A673 (cell line): ENCODE data around the gene GRB10. TPM values are rescaled to one million over a fixed set of nuclear protein-coding genes. Genes with fewer than 3 reads are reported as not detected.

Source experiments
- BruUV-seq: library from RNA; stranded (reverse); fragments of 400-500 nt; replicated peaks from 2 replicates; lab custom pipeline; 2021; lab: Mats Ljungman, UMichigan
- CTCF ChIA-PET: fragments of 300-600 bp; sonication (Branson Sonifier 250); formaldehyde crosslinking; loops from one replicate; lab custom pipeline; 2022; ENCODE audit warnings: antibody characterized with exemption; lab: Charles Lee
- POLR2A ChIA-PET: fragments of 300-600 bp; sonication (Branson Sonifier 250); formaldehyde crosslinking; loops from one replicate; lab custom pipeline; 2022; ENCODE audit warnings: antibody characterized with exemption; ENCODE audit not compliant: low non-redundant PET; lab: Charles Lee
- DNase-seq: peaks from one replicate; pipeline ENCODE4 v3.0.0-alpha.2; 2015; ENCODE audit warnings: low spot score
- H3K27ac ChIP-seq: fragments of 200-600 bp; sonication (generic); 2 replicates; pipeline ENCODE4 v1.5.1; 2016; ENCODE audit warnings: mixed run types, low read depth, mild to moderate bottlenecking, mixed read lengths, antibody characterized with exemption, low read length; ENCODE audit not compliant: poor library complexity, severe bottlenecking
- H3K27me3 ChIP-seq: fragments of 200-600 bp; sonication (generic); replicated peaks from 2 replicates; pipeline ENCODE4 v1.6.1; 2017; ENCODE audit warnings: mixed run types, low read depth, mild to moderate bottlenecking, mixed read lengths, antibody characterized with exemption, low read length; ENCODE audit not compliant: insufficient read depth, poor library complexity
- H3K36me3 ChIP-seq: fragments of 200-600 bp; sonication (generic); 2 replicates; pipeline ENCODE4 v1.6.1; 2016; ENCODE audit warnings: mixed run types, mild to moderate bottlenecking, mixed read lengths, antibody characterized with exemption, low read length; ENCODE audit not compliant: insufficient read depth, poor library complexity, severe bottlenecking
- H3K4me1 ChIP-seq: fragments of 200-600 bp; sonication (generic); 2 replicates; pipeline ENCODE4 v1.6.1; 2017; ENCODE audit warnings: mixed run types, mild to moderate bottlenecking, mixed read lengths, antibody characterized with exemption, low read length; ENCODE audit not compliant: insufficient read depth, poor library complexity, severe bottlenecking
- H3K4me3 ChIP-seq: fragments of 200-600 bp; sonication (generic); 2 replicates; pipeline ENCODE4 v1.5.1; 2016; ENCODE audit warnings: low read depth, mixed run types, mild to moderate bottlenecking, mixed read lengths, low read length; ENCODE audit not compliant: poor library complexity, severe bottlenecking
- H3K9me3 ChIP-seq: fragments of 200-600 bp; sonication (generic); 2 replicates; pipeline ENCODE4 v1.6.1; 2016; ENCODE audit warnings: mixed run types, low read depth, mild to moderate bottlenecking, mixed read lengths, antibody characterized with exemption, low read length; ENCODE audit not compliant: poor library complexity, severe bottlenecking
- CTCF ChIP-seq: fragments of 300-800, 200-600 bp; sonication (generic); conservative IDR thresholded peaks from 2 replicates; pipeline ENCODE4 v1.5.1; 2017; ENCODE audit warnings: low read depth, mild to moderate bottlenecking, antibody characterized with exemption, low read length, moderate library complexity, mixed read lengths
- EZH2 ChIP-seq: fragments of 200-600 bp; sonication (generic); IDR thresholded peaks from 2 replicates; pipeline ENCODE4 v1.6.1; 2017; ENCODE audit warnings: borderline replicate concordance, low read depth, mild to moderate bottlenecking, mixed read lengths, antibody characterized with exemption, low read length; ENCODE audit not compliant: poor library complexity, severe bottlenecking
- intact Hi-C: fragments of 100-400 bp; cut with micrococcal nuclease; formaldehyde crosslinking; loops from one replicate; pipeline ENCODE4 v1.10.0; 2022; ENCODE audit not compliant: unreplicated experiment
- total RNA-seq: library from RNA; stranded (reverse); gene quantifications from 2 replicates; pipeline ENCODE4 v1.2.3, GENCODE V29; 2021

Gene GRB10
- total RNA-seq, 1 experiment from 2014 or later: 0.41 TPM

GRCh38 chr7:50667789-50668226 lies 114.9 kb downstream of the GRB10 start:
- Histone ChIP-seq H3K9me3 (peaks cover 4% of the 10 kb centered on the region), H3K4me1 (no peaks in the 10 kb centered on the region), H3K27me3 (no peaks in the 10 kb centered on the region), H3K4me3 (no peak overlapping the region), H3K27ac (no peak overlapping the region), H3K36me3 (no peaks in the 10 kb centered on the region)
- no peak for TF ChIP-seq CTCF
- no peak for TF ChIP-seq EZH2
- no TSS peak for BruUV-seq
- ChIA-PET POLR2A (no interaction called here), CTCF (no interaction called here)
- no peak for DNase-seq
- intact Hi-C loops: no loop called here

GRCh38 chr7:50667338-50667737 lies 115.4 kb downstream of the GRB10 start:
- POLR2A ChIA-PET: no interaction called here
- CTCF ChIA-PET: no interaction called here
- Histone ChIP-seq H3K27me3 (no peaks in the 10 kb centered on the region), H3K4me1 (no peaks in the 10 kb centered on the region), H3K36me3 (no peaks in the 10 kb centered on the region), H3K9me3 (peaks cover 4% of the 10 kb centered on the region), H3K27ac (no peak overlapping the region), H3K4me3 (no peak overlapping the region)
- intact Hi-C loops: no loop called here
- no TSS peak for BruUV-seq
- TF ChIP-seq EZH2: no peak
- no peak for TF ChIP-seq CTCF
- DNase-seq: no peak

GRCh38 chr7:50666124-50666496 lies 116.6 kb downstream of the GRB10 start:
- ChIA-PET CTCF (no interaction called here), POLR2A (no interaction called here)
- Histone ChIP-seq H3K4me3 (no peak overlapping the region), H3K27me3 (no peaks in the 10 kb centered on the region), H3K27ac (no peak overlapping the region), H3K36me3 (no peaks in the 10 kb centered on the region), H3K9me3 (peaks cover 4% of the 10 kb centered on the region), H3K4me1 (no peaks in the 10 kb centered on the region)
- no peak for TF ChIP-seq EZH2
- TF ChIP-seq CTCF: no peak
- intact Hi-C loops: no loop called here
- BruUV-seq: no TSS peak
- no peak for DNase-seq
